WTC11 (cell line): ENCODE results near the gene KCNN4. TPM values are rescaled to one million over a fixed set of nuclear protein-coding genes. Genes with fewer than 3 reads are reported as not detected.

Source experiments
- ATF1 ChIP-seq: sonication (generic); formaldehyde crosslinking; IDR thresholded peaks from 2 replicates; pipeline ENCODE4 v1.8.1; 2023; ENCODE audit warnings: mild to moderate bottlenecking, moderate library complexity, missing genetic modification reagents
- CBFB ChIP-seq: sonication (generic); formaldehyde crosslinking; IDR thresholded peaks from 2 replicates; pipeline ENCODE4 v1.8.1; 2022; ENCODE audit warnings: mild to moderate bottlenecking, low read depth, missing genetic modification reagents
- ESRRA ChIP-seq: sonication (generic); formaldehyde crosslinking; IDR thresholded peaks from 2 replicates; pipeline ENCODE4 v1.8.1; 2022; ENCODE audit warnings: mild to moderate bottlenecking, missing genetic modification reagents, borderline replicate concordance
- HMGA2 ChIP-seq: fragments of 250-450 bp; sonication (Bioruptor Pico); IDR thresholded peaks from 2 replicates; pipeline ENCODE4 v1.4.0; 2021; ENCODE audit warnings: mild to moderate bottlenecking, moderate library complexity
- JAZF1 ChIP-seq: fragments of 250-450 bp; sonication (Bioruptor Pico); IDR thresholded peaks from 2 replicates; pipeline ENCODE4 v1.9.0; 2021; ENCODE audit warnings: moderate library complexity, mild to moderate bottlenecking, inconsistent platforms
- JUN ChIP-seq: sonication (generic); formaldehyde crosslinking; IDR thresholded peaks from 2 replicates; pipeline ENCODE4 v1.8.0; 2023; ENCODE audit warnings: mild to moderate bottlenecking, missing genetic modification reagents
- MXD4 ChIP-seq: fragments of 250-450 bp; sonication (Bioruptor Pico); IDR thresholded peaks from 2 replicates; pipeline ENCODE4 v1.8.0; 2021; ENCODE audit warnings: mild to moderate bottlenecking, moderate library complexity, borderline replicate concordance
- TP53 ChIP-seq: sonication (generic); formaldehyde crosslinking; IDR thresholded peaks from 2 replicates; pipeline ENCODE4 v1.8.1; 2023; ENCODE audit warnings: mild to moderate bottlenecking, missing genetic modification reagents
- ZNF121 ChIP-seq: sonication (generic); formaldehyde crosslinking; IDR thresholded peaks from 2 replicates; pipeline ENCODE4 v1.8.0; 2023; ENCODE audit warnings: missing genetic modification reagents
- ZNF232 ChIP-seq: sonication (generic); formaldehyde crosslinking; IDR thresholded peaks from 2 replicates; pipeline ENCODE4 v1.8.0; 2022; ENCODE audit warnings: mild to moderate bottlenecking, missing genetic modification reagents
- ZNF263 ChIP-seq: sonication (generic); formaldehyde crosslinking; IDR thresholded peaks from 2 replicates; pipeline ENCODE4 v1.8.1; 2022; ENCODE audit warnings: low read depth, mild to moderate bottlenecking, moderate library complexity, missing genetic modification reagents
- ZNF317 ChIP-seq: sonication (generic); formaldehyde crosslinking; IDR thresholded peaks from 2 replicates; pipeline ENCODE4 v1.8.1; 2023; ENCODE audit warnings: low read depth, mild to moderate bottlenecking, moderate library complexity, missing genetic modification reagents, borderline replicate concordance
- ZNF416 ChIP-seq: fragments of 250-450 bp; sonication (Bioruptor Pico); IDR thresholded peaks from 2 replicates; pipeline ENCODE4 v1.9.0; 2021; ENCODE audit warnings: mild to moderate bottlenecking, inconsistent platforms
- ZNF423 ChIP-seq: fragments of 250-450 bp; sonication (Bioruptor Pico); IDR thresholded peaks from 2 replicates; pipeline ENCODE4 v2.1.2; 2022; ENCODE audit warnings: mild to moderate bottlenecking, moderate library complexity
- ZNF671 ChIP-seq: fragments of 250-450 bp; sonication (Bioruptor Pico); IDR thresholded peaks from 2 replicates; pipeline ENCODE4 v1.8.0; 2021; ENCODE audit warnings: mild to moderate bottlenecking
- total RNA-seq: library from RNA; stranded (reverse); gene quantifications from 3 replicates; pipeline ENCODE4 v1.2.3, GENCODE V29; 2021
- TF ChIP-seq, protein P1 (sequence below): fragments of 250-450 bp; sonication (Bioruptor Pico); conservative IDR thresholded peaks from 2 replicates; pipeline ENCODE4 v1.9.0; 2021; ENCODE audit warnings: mild to moderate bottlenecking
- TF ChIP-seq, protein P2 (sequence below): sonication (generic); formaldehyde crosslinking; IDR thresholded peaks from 2 replicates; pipeline ENCODE4 v1.8.1; 2023; ENCODE audit warnings: mild to moderate bottlenecking, moderate library complexity, missing genetic modification reagents
- TF ChIP-seq, protein P3 (sequence below): sonication (generic); formaldehyde crosslinking; IDR thresholded peaks from 2 replicates; pipeline ENCODE4 v1.8.1; 2022; ENCODE audit warnings: low read depth, missing genetic modification reagents, borderline replicate concordance
- TF ChIP-seq, protein P4 (sequence below): fragments of 250-450 bp; sonication (Bioruptor Pico); IDR thresholded peaks from 2 replicates; pipeline ENCODE4 v1.8.0; 2021; ENCODE audit warnings: mild to moderate bottlenecking
- TF ChIP-seq, protein P5 (sequence below): sonication (generic); formaldehyde crosslinking; conservative IDR thresholded peaks from 2 replicates; pipeline ENCODE4 v1.8.1; 2022; ENCODE audit warnings: mild to moderate bottlenecking, missing genetic modification reagents
- TF ChIP-seq, protein P6 (sequence below): sonication (generic); formaldehyde crosslinking; IDR thresholded peaks from 2 replicates; pipeline ENCODE4 v1.8.0; 2022; ENCODE audit warnings: mild to moderate bottlenecking, missing genetic modification reagents
- TF ChIP-seq, protein P7 (sequence below): sonication (generic); formaldehyde crosslinking; IDR thresholded peaks from 2 replicates; pipeline ENCODE4 v1.8.0; 2022; ENCODE audit warnings: missing genetic modification reagents
- TF ChIP-seq, protein P8 (sequence below): sonication (generic); formaldehyde crosslinking; IDR thresholded peaks from 2 replicates; pipeline ENCODE4 v1.8.0; 2023; ENCODE audit warnings: missing genetic modification reagents, mild to moderate bottlenecking, borderline replicate concordance

The KCNN4 gene
- total RNA-seq, 1 experiment from 2014 or later: 0.98 TPM

DNA sequence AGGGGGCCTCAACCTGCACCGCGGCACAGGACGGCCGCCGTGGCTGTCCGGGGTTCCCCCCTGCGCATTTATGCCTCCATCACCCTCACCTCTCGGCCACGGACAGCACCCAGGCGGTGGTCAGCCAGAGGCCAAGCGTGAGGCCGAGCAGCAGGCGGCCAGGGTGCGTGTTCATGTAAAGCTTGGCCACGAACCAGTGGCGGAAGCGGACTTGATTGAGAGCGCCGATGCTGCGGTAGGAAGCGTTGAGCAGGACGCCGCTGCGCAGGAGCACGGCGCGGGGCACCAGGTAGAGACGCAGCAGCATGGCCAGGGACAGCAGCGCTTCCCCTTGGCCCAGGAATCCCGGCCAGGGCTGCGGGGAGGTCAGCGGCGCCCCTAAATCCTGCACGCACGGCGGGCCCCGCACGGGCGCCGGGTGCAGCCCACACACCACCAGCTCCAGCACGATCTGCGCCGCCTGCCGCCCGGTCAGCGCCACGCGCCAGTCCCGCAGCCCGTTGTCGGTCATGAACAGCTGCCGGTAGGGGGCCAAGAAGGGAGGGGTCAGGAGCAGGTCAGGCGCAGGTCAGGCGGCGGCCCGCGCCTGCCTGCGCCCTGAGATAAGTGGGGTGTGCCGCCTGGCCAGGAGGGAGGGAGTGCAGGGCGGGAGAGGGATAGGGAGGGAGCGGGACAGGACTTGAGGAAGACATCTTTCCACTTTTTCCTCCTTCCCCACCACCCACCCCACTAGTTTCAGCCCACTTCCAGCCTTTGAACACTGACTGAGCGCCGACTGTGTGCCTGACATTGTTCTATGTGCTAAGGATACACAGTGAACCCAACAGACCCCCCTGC, 6.5 kb downstream of the KCNN4 start (continued):
- TF ChIP-seq, protein P1, sequence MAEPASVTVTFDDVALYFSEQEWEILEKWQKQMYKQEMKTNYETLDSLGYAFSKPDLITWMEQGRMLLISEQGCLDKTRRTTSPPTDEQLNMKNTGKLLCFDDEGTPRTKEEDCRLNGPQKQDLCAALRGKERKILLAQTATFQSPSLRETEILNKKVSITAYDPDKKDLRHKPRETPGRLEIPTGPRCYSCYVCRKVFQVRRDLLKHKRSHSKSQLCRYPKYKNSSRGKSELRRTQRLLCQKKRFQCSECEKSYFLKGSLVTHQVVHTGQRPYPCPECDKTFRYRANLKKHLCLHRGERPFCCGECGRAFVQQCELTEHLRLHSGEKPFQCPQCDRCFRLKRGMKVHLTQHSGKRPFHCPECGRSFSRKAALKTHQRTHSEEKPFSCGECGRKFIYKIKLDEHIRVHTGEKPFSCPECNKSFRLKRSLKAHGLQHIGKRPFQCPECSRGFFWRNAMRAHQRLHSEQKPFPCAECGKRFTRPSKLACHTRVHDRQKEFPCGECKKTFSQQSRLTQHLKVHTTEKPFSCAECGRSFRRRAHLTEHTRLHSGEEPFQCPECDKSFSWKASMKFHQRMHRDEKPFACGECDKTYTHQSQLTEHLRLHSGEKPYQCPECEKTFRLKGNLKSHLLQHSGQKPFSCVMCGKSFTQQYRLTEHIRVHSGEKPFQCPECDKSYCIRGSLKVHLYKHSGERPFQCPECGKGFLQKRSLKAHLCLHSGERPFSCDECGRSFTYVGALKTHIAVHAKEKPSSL (CRISPR knock-in tag): no peak
- TF ChIP-seq, protein P2, sequence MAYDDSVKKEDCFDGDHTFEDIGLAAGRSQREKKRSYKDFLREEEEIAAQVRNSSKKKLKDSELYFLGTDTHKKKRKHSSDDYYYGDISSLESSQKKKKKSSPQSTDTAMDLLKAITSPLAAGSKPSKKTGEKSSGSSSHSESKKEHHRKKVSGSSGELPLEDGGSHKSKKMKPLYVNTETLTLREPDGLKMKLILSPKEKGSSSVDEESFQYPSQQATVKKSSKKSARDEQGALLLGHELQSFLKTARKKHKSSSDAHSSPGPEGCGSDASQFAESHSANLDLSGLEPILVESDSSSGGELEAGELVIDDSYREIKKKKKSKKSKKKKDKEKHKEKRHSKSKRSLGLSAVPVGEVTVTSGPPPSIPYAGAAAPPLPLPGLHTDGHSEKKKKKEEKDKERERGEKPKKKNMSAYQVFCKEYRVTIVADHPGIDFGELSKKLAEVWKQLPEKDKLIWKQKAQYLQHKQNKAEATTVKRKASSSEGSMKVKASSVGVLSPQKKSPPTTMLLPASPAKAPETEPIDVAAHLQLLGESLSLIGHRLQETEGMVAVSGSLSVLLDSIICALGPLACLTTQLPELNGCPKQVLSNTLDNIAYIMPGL (CRISPR knock-in tag): peak; percentile 58
- TF ChIP-seq ZNF671 (CRISPR knock-in tag): no peak
- peak; percentile 80 for TF ChIP-seq ZNF121 (CRISPR knock-in tag)
- TF ChIP-seq ZNF423: no peak
- TF ChIP-seq, protein P3, sequence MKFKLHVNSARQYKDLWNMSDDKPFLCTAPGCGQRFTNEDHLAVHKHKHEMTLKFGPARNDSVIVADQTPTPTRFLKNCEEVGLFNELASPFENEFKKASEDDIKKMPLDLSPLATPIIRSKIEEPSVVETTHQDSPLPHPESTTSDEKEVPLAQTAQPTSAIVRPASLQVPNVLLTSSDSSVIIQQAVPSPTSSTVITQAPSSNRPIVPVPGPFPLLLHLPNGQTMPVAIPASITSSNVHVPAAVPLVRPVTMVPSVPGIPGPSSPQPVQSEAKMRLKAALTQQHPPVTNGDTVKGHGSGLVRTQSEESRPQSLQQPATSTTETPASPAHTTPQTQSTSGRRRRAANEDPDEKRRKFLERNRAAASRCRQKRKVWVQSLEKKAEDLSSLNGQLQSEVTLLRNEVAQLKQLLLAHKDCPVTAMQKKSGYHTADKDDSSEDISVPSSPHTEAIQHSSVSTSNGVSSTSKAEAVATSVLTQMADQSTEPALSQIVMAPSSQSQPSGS: no peak
- TF ChIP-seq ZNF232 (CRISPR knock-in tag): no peak
- no peak for TF ChIP-seq HMGA2 (CRISPR knock-in tag)
- no peak for TF ChIP-seq ZNF263 (CRISPR knock-in tag)
- TF ChIP-seq, protein P4, sequence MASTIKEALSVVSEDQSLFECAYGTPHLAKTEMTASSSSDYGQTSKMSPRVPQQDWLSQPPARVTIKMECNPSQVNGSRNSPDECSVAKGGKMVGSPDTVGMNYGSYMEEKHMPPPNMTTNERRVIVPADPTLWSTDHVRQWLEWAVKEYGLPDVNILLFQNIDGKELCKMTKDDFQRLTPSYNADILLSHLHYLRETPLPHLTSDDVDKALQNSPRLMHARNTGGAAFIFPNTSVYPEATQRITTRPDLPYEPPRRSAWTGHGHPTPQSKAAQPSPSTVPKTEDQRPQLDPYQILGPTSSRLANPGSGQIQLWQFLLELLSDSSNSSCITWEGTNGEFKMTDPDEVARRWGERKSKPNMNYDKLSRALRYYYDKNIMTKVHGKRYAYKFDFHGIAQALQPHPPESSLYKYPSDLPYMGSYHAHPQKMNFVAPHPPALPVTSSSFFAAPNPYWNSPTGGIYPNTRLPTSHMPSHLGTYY (CRISPR knock-in tag): no peak
- TF ChIP-seq TP53 (CRISPR knock-in tag): no peak
- no peak for TF ChIP-seq ZNF317 (CRISPR knock-in tag)
- TF ChIP-seq, protein P5, sequence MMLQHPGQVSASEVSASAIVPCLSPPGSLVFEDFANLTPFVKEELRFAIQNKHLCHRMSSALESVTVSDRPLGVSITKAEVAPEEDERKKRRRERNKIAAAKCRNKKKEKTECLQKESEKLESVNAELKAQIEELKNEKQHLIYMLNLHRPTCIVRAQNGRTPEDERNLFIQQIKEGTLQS (CRISPR knock-in tag): no peak
- no peak for TF ChIP-seq ZNF416 (CRISPR knock-in tag)
- TF ChIP-seq CBFB (CRISPR knock-in tag): no peak
- TF ChIP-seq MXD4 (CRISPR knock-in tag): no peak
- TF ChIP-seq, protein P6, sequence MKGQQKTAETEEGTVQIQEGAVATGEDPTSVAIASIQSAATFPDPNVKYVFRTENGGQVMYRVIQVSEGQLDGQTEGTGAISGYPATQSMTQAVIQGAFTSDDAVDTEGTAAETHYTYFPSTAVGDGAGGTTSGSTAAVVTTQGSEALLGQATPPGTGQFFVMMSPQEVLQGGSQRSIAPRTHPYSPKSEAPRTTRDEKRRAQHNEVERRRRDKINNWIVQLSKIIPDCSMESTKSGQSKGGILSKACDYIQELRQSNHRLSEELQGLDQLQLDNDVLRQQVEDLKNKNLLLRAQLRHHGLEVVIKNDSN (CRISPR knock-in tag): no peak
- TF ChIP-seq, protein P7, sequence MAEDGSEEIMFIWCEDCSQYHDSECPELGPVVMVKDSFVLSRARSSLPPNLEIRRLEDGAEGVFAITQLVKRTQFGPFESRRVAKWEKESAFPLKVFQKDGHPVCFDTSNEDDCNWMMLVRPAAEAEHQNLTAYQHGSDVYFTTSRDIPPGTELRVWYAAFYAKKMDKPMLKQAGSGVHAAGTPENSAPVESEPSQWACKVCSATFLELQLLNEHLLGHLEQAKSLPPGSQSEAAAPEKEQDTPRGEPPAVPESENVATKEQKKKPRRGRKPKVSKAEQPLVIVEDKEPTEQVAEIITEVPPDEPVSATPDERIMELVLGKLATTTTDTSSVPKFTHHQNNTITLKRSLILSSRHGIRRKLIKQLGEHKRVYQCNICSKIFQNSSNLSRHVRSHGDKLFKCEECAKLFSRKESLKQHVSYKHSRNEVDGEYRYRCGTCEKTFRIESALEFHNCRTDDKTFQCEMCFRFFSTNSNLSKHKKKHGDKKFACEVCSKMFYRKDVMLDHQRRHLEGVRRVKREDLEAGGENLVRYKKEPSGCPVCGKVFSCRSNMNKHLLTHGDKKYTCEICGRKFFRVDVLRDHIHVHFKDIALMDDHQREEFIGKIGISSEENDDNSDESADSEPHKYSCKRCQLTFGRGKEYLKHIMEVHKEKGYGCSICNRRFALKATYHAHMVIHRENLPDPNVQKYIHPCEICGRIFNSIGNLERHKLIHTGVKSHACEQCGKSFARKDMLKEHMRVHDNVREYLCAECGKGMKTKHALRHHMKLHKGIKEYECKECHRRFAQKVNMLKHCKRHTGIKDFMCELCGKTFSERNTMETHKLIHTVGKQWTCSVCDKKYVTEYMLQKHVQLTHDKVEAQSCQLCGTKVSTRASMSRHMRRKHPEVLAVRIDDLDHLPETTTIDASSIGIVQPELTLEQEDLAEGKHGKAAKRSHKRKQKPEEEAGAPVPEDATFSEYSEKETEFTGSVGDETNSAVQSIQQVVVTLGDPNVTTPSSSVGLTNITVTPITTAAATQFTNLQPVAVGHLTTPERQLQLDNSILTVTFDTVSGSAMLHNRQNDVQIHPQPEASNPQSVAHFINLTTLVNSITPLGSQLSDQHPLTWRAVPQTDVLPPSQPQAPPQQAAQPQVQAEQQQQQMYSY (CRISPR knock-in tag): no peak
- TF ChIP-seq, protein P8, sequence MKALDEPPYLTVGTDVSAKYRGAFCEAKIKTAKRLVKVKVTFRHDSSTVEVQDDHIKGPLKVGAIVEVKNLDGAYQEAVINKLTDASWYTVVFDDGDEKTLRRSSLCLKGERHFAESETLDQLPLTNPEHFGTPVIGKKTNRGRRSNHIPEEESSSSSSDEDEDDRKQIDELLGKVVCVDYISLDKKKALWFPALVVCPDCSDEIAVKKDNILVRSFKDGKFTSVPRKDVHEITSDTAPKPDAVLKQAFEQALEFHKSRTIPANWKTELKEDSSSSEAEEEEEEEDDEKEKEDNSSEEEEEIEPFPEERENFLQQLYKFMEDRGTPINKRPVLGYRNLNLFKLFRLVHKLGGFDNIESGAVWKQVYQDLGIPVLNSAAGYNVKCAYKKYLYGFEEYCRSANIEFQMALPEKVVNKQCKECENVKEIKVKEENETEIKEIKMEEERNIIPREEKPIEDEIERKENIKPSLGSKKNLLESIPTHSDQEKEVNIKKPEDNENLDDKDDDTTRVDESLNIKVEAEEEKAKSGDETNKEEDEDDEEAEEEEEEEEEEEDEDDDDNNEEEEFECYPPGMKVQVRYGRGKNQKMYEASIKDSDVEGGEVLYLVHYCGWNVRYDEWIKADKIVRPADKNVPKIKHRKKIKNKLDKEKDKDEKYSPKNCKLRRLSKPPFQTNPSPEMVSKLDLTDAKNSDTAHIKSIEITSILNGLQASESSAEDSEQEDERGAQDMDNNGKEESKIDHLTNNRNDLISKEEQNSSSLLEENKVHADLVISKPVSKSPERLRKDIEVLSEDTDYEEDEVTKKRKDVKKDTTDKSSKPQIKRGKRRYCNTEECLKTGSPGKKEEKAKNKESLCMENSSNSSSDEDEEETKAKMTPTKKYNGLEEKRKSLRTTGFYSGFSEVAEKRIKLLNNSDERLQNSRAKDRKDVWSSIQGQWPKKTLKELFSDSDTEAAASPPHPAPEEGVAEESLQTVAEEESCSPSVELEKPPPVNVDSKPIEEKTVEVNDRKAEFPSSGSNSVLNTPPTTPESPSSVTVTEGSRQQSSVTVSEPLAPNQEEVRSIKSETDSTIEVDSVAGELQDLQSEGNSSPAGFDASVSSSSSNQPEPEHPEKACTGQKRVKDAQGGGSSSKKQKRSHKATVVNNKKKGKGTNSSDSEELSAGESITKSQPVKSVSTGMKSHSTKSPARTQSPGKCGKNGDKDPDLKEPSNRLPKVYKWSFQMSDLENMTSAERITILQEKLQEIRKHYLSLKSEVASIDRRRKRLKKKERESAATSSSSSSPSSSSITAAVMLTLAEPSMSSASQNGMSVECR (CRISPR knock-in tag): no peak; the same call in 1 of the 2 replicates
- no peak for TF ChIP-seq JAZF1 (CRISPR knock-in tag)
- no peak for TF ChIP-seq JUN (CRISPR knock-in tag)
- TF ChIP-seq ESRRA (CRISPR knock-in tag): no peak
- TF ChIP-seq ATF1 (CRISPR knock-in tag): no peak
